GM19239 (cell line): ENCODE results near the gene HOXD4.

ENCODE experiments used
- DNase-seq: peaks from one replicate; pipeline ENCODE4 v3.0.0; 2011; ENCODE audit warnings: low spot score; ENCODE audit not compliant: insufficient read length
- FAIRE-seq: peaks from 2 replicates; lab custom pipeline; 2011; peaks lifted over from hg19 to GRCh38; lab: Jason Lieb, UNC

HOXD4 gene

GRCh38 chr2:176165370-176166050, 14.2 kb downstream of the HOXD4 start:
- DNase-seq = no peak
- no peak for FAIRE-seq

- DNase-seq (no peak), FAIRE-seq (no peak)
These were observed 14.9 kb downstream of the HOXD4 start for GRCh38 chr2:176166272-176166671.

- no peak for FAIRE-seq
- no peak for DNase-seq
These were observed 16.0 kb downstream of the HOXD4 start for GRCh38 chr2:176167398-176167797.

- DNase-seq (no peak), FAIRE-seq (no peak)
These were observed 17.8 kb downstream of the HOXD4 start for GRCh38 chr2:176169181-176169580.

- no peak for FAIRE-seq
- no peak for DNase-seq
These were observed 18.4 kb downstream of the HOXD4 start for GRCh38 chr2:176169711-176170110.

- DNase-seq (no peak), FAIRE-seq (no peak)
These were observed 19.4 kb downstream of the HOXD4 start for GRCh38 chr2:176170602-176171305.

GRCh38 chr2:176171351-176172006, 20.1 kb downstream of the HOXD4 start:
- DNase-seq (no peak), FAIRE-seq (no peak)

GRCh38 chr2:176172007-176172894, 20.9 kb downstream of the HOXD4 start:
- DNase-seq = no peak
- no peak for FAIRE-seq

GRCh38 chr2:176172895-176173566, 21.7 kb downstream of the HOXD4 start:
- FAIRE-seq = no peak
- no peak for DNase-seq

GRCh38 chr2:176173567-176174381, 22.4 kb downstream of the HOXD4 start:
- FAIRE-seq = no peak

GRCh38 chr2:176174382-176174823, 23.1 kb downstream of the HOXD4 start:
- DNase-seq (no peak), FAIRE-seq (no peak)

More at GRCh38 chr2:176173567-176174381, 22.4 kb downstream of the HOXD4 start:
- no peak for DNase-seq

GRCh38 chr2:176174824-176175708, 23.7 kb downstream of the HOXD4 start:
- no peak for DNase-seq
- no peak for FAIRE-seq

- FAIRE-seq (no peak), DNase-seq (no peak)
These were observed 24.6 kb downstream of the HOXD4 start for GRCh38 chr2:176175709-176176607.

GRCh38 chr2:176177580-176178037, 26.3 kb downstream of the HOXD4 start:
- DNase-seq (no peak), FAIRE-seq (no peak)

- DNase-seq (no peak), FAIRE-seq (no peak)
These were observed 26.8 kb downstream of the HOXD4 start for GRCh38 chr2:176178038-176178756.

- FAIRE-seq = no peak
These were observed 27.5 kb downstream of the HOXD4 start for GRCh38 chr2:176178757-176179295.

More at GRCh38 chr2:176178757-176179295, 27.5 kb downstream of the HOXD4 start:
- DNase-seq = no peak
